Fibroblast of gingiva (primary cell): ENCODE data around the gene C19orf25.
"Not testable (repeated sequence)": the region's sequence is repeated elsewhere in the genome, so short reads cannot be mapped to it uniquely, and the experiment has no call there.

Source experiments
- DNase-seq: peaks from one replicate; pipeline ENCODE4 v3.0.0-alpha.2; 2011; ENCODE audit warnings: low read depth

C19orf25 gene

GRCh38 chr19:1478934-1479707 is at the start of gene C19orf25:
Gene C19orf25 (minus strand): TSS chr19:1479215. CDS start chr19:1478903, 312 bp downstream.
- DNase-seq = peak; percentile 89

GRCh38 chr19:1527650-1528309 is 48.8 kb upstream of the C19orf25 start:
- no peak for DNase-seq

DNA sequence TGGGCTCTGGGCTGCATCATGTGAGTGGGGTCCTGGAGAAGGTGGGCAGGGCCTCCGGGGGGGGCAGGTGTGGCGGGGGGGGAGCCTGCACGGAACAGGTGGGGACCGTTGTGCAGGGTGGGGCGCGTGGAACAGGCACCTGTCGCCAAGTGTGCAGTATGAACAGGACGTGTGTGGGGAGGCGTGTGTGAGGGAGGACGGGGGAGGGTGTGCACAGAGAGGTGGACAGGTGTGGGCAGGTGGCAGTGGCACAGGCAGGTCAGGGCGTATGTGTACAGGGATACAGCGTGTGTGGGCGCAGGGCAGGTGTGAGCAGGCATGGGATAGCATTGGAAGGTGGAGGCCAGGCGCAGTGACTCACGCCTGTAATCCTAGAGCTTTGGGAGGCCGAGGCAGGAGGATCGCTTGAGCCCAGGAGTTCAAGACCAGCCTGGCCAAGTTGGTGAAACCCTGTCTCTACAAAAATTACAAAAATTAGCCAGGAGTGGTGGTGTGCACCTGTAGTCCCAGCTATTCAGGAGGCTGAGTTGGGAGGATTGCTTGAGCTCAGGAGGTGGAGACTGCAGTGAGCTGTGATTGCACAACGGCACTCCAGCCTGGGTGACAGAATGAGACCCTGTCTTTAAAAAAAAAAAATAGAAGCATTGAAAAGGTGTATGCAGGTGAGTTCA is 48.1 kb upstream of the C19orf25 start:
- no peak for DNase-seq

- no peak for DNase-seq
Measured at GRCh38 chr19:1526066-1526778, 47.2 kb upstream of the C19orf25 start.

DNA sequence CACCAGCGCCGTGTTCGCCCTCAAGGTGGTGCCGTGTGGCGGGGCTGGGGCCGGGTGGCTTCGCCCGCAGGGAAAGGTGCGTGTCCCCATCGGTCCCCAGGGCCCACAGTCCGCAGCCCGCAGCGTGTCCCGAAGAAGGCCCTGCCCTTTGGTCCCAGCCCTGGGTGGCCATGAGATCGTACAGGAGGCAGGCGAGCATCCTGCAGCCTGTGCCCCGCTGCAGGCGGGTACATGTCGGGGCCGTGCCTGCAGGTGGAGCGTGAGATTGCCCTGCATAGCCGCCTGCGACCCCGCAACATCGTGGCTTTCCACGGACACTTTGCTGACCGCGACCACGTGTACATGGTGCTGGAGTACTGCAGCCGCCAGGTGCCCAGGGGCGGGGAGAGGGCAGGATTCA is 46.3 kb upstream of the C19orf25 start:
- DNase-seq = no peak

- no peak for DNase-seq
Measured at GRCh38 chr19:1524972-1525325, 45.9 kb upstream of the C19orf25 start.

- no peak for DNase-seq
Measured at GRCh38 chr19:1524287-1524971, 45.4 kb upstream of the C19orf25 start.

DNA sequence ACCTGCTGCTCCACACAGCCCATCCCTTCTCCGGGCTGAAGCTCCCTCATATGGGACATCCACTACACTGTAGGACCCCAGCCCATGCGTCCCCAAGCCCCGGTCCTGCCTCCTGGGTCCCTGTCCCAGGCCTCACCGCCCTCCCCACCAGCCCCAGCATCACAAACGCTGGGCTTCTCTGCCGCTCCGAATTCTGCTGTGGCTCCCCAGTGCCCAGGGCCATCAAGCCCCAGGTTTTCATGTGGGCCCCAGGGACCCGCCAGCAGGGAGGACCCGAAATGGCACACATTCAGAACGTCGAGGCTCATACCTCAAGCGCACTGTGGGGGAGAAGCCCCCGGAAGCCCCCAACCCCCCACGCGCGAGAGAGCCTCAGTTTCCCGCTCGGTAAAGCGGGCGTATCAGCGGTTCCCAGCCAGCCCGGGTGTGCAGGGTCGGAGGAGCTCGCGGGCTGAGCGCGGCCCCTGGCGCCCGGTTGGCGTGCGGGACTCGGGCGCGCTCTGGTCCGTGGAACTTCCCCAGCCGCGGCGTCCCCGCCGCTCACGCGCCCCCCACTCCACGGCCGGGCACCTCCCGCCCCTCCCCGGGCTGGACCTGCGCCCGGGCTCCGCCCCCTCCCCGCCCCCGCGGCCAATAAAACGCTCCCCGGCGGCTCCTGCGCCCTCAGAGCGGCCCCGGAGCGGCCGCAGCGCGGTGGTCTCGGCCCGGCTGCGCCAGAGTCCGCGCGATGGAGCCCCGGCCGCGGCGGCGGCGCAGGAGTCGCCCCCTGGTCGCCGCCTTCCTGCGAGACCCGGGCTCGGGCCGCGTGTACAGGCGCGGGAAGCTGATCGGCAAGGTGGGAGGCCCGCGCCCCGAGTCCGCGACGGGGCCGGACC is 44.6 kb upstream of the C19orf25 start, which contains the start of gene PLK5:
Gene PLK5 (plus strand): TSS at position 666 of the 875 bp plus-strand sequence. CDS start 2,920 bp downstream, outside the sequence.
- DNase-seq = no peak

DNA sequence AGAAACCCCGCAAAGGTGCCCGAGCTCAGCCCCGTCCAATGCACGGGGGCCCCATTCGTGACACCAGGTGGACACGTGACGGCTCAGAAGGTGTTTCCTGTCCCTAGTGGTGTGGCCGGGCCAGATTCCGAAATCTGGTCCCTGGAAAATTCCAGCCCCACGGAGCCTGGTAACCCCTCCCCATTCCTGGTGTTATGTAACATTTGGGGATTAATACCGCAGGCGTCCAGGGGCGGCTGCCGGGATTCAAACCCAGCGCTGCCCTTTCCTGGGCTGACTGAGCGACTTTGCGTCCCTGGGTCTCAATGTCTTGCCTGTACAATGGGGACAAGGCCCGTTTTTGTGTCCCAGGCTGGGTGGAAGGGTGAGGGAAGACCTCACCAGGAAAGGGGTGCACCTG is 43.8 kb upstream of the C19orf25 start:
- DNase-seq = no peak

- DNase-seq = no peak
Measured at GRCh38 chr19:1522061-1522460, 43.0 kb upstream of the C19orf25 start.

DNA sequence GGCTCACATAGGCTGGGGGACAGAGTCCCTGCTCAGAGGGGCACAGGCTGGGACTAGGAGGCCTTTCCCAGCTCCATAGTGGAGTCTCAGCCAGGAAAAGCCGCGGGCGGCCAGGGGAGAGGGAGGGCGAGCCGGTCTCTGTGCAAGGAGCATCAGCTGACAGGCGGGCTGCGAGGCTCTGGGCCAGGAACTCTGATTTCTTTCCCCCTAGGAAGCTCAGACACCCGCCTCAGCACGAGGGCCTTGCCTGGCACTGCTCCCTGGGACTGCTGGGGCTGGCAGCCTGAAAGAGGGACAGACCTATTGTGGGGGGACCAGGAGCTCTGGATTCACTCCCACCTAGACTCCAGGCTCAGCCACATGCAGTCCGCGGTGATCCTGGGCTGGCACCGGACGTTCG is 42.6 kb upstream of the C19orf25 start:
- DNase-seq = no peak

GRCh38 chr19:1520203-1520780 is 41.3 kb upstream of the C19orf25 start:
- DNase-seq = no peak

DNA sequence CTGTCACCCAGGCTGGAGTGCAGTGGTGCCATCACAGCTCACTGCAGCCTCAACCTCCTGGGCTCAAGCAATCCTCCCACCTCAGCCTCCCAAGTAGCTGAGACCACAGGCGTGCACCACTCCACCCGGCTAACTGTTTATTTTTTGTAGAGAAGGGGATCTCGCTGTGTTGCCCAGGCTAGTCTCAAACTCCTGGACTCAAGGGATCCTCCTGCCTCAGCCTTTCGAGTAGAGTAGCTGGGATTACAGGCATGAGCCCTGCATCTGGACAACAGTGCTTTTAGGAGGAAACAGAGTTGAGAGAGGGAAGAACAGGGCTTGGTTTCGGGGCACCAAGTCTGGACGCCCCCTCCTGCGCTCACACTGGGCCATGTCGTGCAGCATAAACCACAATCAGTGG is 40.8 kb upstream of the C19orf25 start:
- not testable (repeated sequence) for DNase-seq

DNA sequence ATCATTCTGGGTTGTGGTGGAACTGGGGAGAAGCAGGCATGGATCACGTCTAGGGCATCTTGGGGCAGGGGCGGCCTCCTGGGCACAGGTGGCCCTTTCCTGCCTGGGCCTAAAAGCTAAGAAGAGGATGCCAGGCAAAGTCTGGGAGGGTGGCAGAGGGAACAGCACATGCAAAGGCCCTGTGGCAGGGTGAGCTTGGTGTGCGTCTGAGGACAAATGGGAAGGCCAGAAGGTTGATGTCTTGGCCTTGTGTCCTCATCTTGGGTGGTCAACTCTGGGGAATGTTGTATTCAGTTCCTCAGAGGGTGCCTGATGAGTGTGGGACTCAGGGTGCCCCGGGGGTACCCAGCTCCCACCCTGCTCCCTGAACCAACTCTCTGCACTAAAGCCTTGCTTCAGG is 39.5 kb upstream of the C19orf25 start:
- DNase-seq = no peak

DNA sequence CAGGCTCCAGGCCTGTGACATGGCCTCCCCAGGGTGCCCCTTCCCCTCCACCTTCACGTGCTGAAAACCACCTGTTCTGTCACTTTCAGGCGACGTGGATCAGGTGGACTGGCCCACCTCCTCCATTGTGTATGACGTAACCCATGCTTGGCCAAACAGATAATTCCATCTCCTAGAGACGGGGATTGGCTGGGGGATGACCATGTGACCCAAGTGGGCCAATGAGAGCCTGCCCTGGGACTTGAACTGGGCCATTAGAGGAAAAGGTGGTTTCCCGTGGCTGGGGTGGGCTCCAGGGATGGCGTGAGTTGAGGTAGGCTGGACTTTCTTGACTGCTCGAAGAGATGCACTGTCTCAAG is 37.4 kb upstream of the C19orf25 start:
- no peak for DNase-seq

DNA sequence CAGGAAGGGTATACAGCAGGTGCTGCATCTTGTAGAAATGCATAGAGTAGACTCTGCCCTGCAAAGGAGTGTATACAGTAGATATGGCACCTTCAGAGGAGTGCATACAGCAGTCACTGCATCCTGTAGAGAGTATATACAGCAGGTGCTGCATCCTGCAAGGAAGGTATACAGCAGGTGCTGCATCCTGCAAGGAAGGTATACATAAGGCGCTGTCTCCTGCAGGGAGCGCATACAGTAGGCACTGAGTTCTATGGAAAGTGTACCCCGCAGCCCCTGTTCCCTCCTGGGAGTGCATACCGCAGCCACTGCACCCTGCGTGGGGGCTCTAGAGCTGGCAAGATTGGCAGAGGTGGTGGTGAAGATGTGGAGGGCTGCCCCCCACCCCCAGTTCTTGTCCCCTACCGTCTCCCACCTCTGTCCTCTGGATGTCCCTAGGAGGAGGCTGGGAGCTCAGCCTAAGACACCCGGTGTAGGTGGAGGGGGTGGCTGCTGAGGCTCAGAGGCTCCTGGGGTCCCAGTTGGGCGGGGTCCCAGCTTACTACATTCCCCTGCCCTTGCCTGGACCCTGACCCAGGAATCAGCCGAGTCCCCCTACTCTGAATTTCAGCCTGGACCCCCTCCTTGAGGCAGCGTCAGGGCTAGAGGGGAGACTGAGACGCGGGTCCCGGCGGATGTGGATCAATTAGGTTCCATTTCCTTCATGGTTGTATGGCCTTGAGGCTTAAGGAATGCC is 36.1 kb upstream of the C19orf25 start:
- no peak for DNase-seq

GRCh38 chr19:1514295-1514661 is 35.3 kb upstream of the C19orf25 start:
- DNase-seq = no peak

DNA sequence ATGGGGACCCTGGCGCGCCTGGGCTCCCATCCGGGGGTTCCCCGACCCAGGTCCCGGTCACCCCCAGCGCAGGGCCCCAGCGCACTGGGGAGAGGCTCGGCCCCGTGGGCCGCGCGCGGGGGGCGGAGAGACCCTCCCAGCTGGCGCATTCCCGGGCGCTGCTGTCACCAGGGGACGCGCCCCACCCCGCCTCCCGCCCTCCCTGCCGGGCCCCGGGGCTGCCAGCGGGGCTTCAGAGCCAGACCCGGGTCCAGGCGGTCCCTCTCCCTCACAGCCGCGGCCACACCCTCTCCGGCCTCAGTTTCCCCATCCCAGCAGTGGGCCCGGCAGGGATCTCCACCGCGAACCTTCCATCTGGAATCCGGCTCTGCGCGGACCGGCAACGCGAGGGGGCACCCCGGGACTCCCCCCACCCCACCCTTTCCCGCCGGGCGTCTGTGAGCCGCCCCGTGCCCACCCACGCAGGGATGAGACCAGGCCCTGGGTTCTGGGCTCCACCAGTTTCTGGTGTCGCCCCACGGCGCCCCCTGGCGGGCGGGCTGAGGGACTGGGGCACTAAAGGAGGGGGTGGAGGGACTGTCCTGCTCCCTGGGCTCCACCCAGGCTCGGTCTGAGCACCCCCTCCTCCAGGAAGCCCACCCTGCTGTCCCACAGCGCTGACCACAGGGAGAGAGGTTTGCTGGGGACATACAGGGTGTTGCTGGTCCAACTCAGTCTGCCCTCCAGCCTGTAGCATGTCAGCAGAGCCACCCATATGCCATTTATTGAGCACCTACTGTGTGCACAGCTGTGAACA is 34.7 kb upstream of the C19orf25 start:
- peak; percentile 27 for DNase-seq
